GM21723 (cell line): ENCODE results near the gene HSD17B1.
A peak's percentile ranks its signal among the peaks of the same experiment; 100 is the strongest.

ENCODE experiments used
- ATAC-seq: cut with Tn5 transposase; IDR thresholded peaks from one replicate; pipeline ENCODE4 v1.9.1; 2021; ENCODE audit warnings: mild to moderate bottlenecking, moderate library complexity; ENCODE audit not compliant: unreplicated experiment

The HSD17B1 gene

DNA sequence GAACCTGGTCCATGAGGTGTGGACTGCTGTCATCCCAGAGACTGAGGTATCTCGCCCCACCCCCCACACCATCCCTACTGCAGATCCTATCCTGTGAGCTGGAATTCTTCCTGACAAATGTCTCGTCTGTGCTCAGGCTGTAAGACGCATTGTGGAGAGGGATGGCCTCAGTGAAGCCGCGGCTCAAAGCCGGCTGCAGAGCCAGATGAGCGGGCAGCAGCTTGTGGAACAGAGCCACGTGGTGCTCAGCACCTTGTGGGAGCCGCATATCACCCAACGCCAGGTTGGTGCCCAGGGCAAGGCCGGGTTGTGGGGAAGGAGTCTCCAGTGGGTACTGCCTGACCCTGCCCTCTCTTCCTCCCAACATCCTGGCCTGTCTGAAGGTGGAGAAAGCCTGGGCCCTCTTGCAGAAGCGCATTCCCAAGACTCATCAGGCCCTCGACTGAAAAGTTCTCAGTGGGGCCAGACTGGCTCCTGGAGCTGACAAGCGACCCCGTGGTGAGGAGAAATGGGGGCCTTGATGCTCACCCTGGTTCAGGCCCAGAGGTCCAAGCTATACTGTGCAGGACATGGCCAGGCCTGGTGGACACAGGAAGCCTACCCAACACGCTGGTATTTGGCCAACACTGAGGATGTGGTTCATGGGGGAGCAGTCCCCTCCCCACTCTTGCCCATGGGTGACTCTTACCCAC, 12.9 kb downstream of the HSD17B1 start:
- ATAC-seq = no peak

GRCh38 chr17:42566215-42566882, 13.6 kb downstream of the HSD17B1 start:
- no peak for ATAC-seq

DNA sequence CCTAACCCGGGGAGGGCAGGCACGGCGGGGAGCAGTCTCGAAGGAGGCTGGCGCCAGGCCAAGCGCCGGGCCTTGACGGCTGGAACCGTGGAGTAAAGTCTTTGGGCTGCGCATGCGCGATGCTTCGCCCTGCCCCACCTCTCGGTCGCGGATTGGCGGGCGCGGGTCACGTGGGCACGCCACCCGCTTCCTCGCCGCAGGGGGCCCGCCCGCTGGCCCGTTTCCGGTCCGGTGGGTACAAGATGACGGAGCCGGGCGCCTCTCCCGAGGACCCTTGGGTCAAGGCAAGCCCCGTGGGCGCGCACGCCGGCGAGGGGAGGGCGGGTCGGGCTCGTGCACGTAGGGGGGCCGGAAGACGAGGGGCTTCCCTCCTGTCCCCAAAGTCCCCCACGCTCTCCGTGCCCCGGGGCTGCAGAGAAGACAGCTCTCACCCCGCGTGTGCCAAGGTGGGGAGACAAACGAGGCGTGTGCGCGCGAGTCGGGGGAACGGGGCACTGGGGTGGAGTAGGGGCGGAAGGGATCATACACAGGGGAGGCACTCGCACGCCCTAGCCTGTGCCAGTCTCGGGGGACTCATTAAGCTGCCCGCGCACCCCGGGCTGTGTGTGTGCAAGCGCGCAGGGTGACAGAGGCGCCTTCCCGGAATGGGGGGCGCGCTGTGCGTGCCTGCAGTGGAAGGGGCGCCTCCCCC, 14.3 kb downstream of the HSD17B1 start, which contains the start of gene MLX:
TSS of gene MLX (plus strand) at position 218 of the 691 bp plus-strand sequence. CDS start at position 243, 25 bp downstream.
- ATAC-seq = peak; percentile 43

GRCh38 chr17:42568341-42569111, 15.8 kb downstream of the HSD17B1 start:
- no peak for ATAC-seq

- ATAC-seq = no peak
Measured at GRCh38 chr17:42571435-42572225, 18.9 kb downstream of the HSD17B1 start.

DNA sequence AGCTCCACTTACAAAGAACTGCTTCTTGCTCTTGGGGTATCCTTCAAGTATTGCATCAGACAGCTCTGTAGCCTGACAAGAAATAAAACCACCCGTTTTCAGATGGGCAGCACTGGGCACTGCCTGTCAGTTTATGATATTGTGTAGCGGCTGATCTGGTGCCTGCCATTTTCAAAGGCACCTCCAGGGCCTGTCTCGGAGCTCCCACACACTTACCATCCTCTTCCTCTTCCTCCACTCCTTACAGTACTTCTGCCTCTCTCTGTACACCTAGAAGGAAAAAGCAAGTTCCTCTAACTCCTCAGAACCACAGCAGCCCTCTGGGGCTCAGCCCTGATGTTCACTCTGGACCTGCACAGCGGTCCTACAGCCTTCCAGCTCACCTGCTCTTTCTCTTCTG, 20.4 kb downstream of the HSD17B1 start:
- ATAC-seq = no peak

DNA sequence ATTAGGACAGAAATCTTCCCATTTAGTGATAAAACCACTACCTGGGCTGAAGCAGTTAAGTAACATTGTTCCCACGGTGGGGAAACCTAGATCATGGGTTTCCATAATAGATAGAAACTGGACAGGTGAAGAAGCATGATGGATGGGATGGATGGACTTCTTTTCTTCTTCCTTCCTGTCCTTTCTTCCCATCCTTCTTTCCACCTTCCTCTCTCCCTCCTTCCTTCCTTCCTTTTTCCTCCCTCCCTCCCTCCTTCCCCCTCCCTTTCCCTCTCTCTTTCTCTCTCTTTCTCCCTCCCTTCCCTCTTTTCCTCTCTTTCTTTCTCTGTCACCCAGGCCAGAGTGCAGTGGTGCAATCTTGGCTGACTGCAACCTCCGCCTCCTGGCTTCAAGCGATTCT, 21.7 kb downstream of the HSD17B1 start:
- ATAC-seq = no peak

- ATAC-seq = peak; percentile 7
Measured at GRCh38 chr17:42577140-42577531, 24.4 kb downstream of the HSD17B1 start.

DNA sequence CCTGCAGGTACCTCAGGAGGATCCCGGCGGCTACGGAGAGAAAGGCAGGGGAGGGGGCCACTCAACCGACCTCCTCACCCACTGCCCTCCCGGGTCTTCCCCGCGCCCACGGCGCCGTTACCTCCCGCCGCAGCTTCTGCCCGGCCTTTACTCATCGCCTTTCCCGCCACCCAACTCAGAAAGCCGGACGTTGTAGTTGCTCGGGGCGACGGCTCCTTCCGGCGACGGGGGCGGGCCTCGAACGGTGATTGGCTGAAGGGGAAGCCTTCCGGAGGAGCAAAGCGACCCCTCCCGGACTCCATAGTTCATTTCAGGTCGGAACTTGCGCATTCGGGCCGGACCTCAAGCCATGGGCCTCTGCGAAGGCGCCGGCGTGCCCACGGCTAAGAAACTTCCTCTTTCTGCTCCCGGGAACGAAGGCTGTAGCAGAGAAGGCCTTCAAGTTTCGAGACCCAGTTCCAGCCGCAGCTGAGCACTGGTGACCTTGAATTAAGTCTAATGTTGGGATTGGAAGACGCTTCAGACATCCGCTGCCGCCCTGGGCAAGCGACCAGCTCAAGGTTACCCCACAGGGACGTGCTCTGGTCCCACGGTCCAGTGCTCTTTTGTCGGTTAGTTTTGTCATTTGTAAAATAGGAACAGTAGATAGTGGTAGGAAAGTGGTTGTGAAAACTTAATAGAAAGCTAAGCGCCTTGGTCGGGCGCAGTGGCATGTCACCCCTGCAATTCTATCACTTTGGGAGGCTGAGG, 25.0 kb downstream of the HSD17B1 start, which contains the start of gene PSMC3IP:
TSS of gene PSMC3IP (minus strand) at position 198 of the 750 bp plus-strand sequence. CDS start at position 155, 43 bp downstream.
- peak; percentile 72 for ATAC-seq

- peak; percentile 54 for ATAC-seq
Measured at GRCh38 chr17:42578282-42578869, 25.7 kb downstream of the HSD17B1 start.

DNA sequence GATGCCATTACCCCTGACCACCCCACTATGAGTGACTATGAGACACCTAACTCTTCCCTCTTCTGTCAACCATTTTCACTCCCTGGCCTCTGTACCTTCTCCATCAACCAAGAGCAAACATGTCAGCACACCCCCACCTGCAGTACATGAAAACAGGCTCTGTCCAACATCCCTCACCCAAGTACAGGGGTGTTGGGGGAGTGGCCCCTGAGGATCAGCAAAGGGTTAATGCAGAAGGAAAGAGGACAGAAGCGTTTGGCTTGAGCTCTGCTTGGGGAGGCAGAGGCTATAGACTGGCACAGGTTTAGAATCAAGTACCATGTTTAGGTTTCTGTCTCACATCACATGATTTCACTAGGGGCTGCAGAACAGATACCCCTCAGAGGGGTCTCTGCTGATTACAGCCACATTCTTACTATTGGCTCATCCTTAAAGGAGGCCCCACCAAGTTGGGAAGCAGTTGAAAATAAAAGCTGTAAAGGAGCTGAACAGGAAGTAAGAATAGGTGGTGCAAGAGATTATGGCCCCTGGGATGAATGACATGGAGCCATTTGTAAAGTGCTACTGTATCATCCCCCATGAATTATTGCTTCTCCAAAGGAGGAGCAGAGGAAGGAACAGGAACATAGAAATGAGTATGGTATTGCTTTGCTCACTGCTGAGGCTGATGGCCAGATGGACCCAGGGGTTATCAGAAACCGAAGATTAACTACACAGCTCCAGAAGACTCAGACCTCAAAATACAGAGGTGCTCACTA, 27.2 kb downstream of the HSD17B1 start:
- ATAC-seq = no peak

GRCh38 chr17:42581744-42582270, 29.1 kb downstream of the HSD17B1 start:
- ATAC-seq = no peak

DNA sequence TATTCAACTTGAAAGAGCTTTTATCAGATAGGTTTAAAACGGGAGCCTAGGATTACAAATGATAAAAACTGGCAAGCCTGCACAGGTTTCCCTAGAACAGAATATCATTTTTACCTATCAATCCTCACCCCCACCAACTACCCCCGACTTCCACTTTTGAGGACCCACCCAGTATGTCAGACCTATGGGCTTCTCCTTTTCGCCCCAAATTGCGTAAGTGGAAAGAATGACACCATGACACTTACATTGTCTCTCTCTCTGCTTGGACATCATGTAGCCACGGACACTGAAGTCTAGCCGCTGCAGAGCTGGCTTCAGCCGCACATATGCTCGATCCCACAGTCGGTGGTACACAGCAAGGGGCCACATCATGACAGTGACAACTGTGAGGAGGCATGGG, 32.2 kb downstream of the HSD17B1 start:
- ATAC-seq = no peak

GRCh38 chr17:42585353-42585752, 32.6 kb downstream of the HSD17B1 start:
- no peak for ATAC-seq

DNA sequence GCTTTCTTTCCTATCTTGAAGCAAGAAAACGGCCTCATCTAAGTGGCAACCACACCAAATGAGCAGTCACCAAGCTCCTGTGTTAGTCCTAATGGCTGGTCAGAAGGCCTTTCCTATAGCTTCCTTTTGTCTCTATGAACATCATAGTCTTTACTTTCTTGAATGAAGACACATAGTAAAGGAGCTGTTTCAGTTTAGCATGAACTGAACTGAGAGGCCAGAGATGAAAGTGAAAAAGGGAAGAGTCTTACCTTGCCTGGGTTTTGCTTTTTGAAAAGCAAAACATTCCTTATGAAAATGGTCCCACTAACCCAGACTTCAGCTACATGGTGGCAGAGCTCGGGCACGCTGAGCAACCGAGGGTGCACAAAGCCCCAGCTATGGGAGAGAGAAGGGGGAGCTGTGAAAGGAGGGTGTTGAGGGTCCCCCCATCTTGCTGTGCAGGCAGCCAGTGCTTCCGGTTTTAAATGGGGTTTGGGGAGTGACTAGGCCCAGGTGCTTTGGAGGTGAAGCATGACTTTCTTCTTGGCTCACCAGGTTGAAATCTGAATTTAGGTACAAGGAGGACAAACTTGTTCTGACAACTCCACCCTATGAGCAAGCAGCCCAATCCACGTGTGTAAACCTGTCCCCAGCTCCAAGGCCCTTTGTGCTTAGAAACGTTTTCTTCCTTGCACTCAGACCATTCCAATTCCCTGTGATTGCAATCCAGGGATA, 33.9 kb downstream of the HSD17B1 start:
- no peak for ATAC-seq

DNA sequence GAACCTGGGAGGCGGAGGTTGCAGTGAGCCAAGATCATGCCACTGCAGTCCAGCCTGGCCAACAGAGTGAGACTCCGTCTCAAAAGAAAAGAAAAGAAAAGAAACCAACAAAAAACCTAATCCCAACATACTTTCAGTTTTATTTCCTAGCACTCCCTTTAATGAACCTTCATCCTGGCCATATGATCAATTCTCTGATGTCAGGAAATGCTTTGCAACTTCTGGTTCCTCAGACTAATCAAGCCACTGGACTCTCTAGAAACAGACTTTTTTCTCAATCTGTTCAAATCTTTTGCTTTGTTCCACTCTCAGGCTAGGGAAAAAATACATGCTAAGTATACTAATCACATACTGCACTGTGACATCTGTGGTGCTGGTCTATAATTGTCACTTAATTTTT, 38.2 kb downstream of the HSD17B1 start:
- no peak for ATAC-seq

DNA sequence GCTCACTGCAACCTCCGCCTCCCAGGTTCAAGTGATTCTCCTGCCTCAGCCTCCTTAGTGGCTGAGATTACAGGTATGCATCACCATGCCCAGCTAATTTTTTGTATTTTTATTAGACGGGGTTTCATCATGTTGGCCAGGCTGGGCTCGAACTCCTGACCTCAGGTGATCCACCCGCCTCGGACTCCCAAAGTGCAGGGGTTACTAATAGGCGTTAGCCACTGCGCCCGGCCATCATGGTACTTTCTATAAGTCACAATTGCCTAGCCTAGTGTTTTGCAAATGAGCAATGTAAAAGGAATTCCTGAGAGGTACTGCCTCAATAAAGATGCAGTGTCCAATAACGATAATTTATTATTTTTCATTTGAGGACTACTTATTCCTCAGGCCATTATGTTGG, 38.7 kb downstream of the HSD17B1 start:
- ATAC-seq = no peak

DNA sequence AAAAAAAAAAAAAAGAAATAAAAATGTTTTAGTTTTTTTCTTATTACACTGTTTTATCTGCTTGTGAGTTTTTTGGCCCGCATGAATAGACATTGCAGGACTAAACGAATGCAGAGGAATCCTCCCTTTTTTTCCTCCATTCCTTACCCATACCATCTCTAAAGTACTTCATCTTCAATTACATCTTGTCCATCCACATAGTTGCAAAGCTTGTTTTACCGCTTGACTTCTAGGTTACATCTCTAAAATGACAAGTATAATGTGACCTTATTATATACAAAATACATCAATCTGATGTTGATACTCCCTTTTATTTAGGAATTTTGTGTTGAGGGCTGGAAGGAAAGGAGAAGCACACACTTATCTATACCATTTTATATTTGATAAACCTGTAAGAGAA, 43.7 kb downstream of the HSD17B1 start:
- ATAC-seq = no peak
